K562 (cell line): ENCODE data around the gene AKIRIN1. TPM values are rescaled to one million over a fixed set of nuclear protein-coding genes. Genes with fewer than 3 reads are reported as not detected.

Experiments
- ATAC-seq: fragments of 200-7000 bp; cut with Tn5 transposase; 3 replicates; pipeline ENCODE4 v1.9.1; 2020; ENCODE audit warnings: moderate library complexity
- BruUV-seq: library from RNA; stranded (reverse); fragments of 400-500 nt; replicated peaks from 2 replicates; lab custom pipeline; 2021; lab: Mats Ljungman, UMichigan
- CTCF ChIA-PET: fragments of 300-600 bp; formaldehyde crosslinking; extraction: SDS; loops from one replicate; lab custom pipeline; 2021; ENCODE audit warnings: low intra/inter-chr PET ratio; lab: Yijun Ruan, JAX
- POLR2A ChIA-PET: fragments of 300-600, 350-650 bp; sonication (Branson Sonifier 250); formaldehyde crosslinking; extraction: SDS; loops from one replicate; lab custom pipeline; 2021; ENCODE audit warnings: antibody characterized with exemption, inconsistent platforms; lab: Yijun Ruan, JAX
- DNase-seq, 4 experiments: peaks; one replicate each; pipeline versions ENCODE4 v3.0.0 to v3.0.0-alpha.2; 2011 to 2018; ENCODE audit warnings: low spot score in 3 of 4, mixed read lengths in 3 of 4; ENCODE audit errors: extremely low read depth in 1 of 4
- FAIRE-seq: peaks from 2 replicates; lab custom pipeline; 2011; peaks lifted over from hg19 to GRCh38; lab: Jason Lieb, UNC
- H2AFZ ChIP-seq: 2 replicates; pipeline ENCODE4 v1.6.0; 2011; ENCODE audit warnings: low read depth, low read length, control low read depth, inconsistent platforms
- H3K27ac ChIP-seq: fragments of 200-600 bp; 3 replicates; pipeline ENCODE4 v1.8.0; 2011; ENCODE audit warnings: low read depth, mild to moderate bottlenecking, control low read depth, inconsistent platforms, low read length, moderate library complexity, mixed read lengths; ENCODE audit errors: extremely low read depth
- H3K27me3 ChIP-seq, 2 experiments: fragments of 300-600 bp in 1 of 2; 2 replicates in 1 of 2; 3 replicates in 1 of 2; pipeline versions ENCODE4 v1.6.0 to v1.8.0; 2011; ENCODE audit warnings: inconsistent platforms in 2 of 2, low read length in 2 of 2, mild to moderate bottlenecking in 1 of 2, mixed read lengths in 1 of 2, moderate library complexity in 1 of 2; ENCODE audit not compliant: control insufficient read depth in 2 of 2, insufficient read depth in 2 of 2
- H3K36me3 ChIP-seq: fragments of 300-600 bp; 3 replicates; pipeline ENCODE4 v1.8.0; 2011; ENCODE audit warnings: mild to moderate bottlenecking, low read length, inconsistent platforms; ENCODE audit not compliant: control insufficient read depth, insufficient read depth
- H3K4me1 ChIP-seq, 2 experiments: fragments of 200-600 bp in 1 of 2; replicated peaks in 1 of 2; 2 replicates in 1 of 2; 3 replicates in 1 of 2; pipeline versions ENCODE4 v1.5.1 to v1.8.0; 2011; ENCODE audit warnings: inconsistent platforms in 2 of 2, low read length in 2 of 2, mild to moderate bottlenecking in 1 of 2, mixed read lengths in 1 of 2, moderate library complexity in 1 of 2; ENCODE audit not compliant: control insufficient read depth in 2 of 2, insufficient read depth in 2 of 2
- H3K4me2 ChIP-seq: 2 replicates; pipeline ENCODE4 v1.6.1; 2011; ENCODE audit warnings: low read length, control low read depth, inconsistent platforms, mixed read lengths; ENCODE audit not compliant: insufficient read depth
- H3K4me3 ChIP-seq: fragments of 200-600 bp; sonication (generic), shearing (Covaris generic); 2 replicates; pipeline ENCODE4 v1.5.1; 2016; ENCODE audit warnings: control low read depth, inconsistent platforms
- H3K79me2 ChIP-seq: fragments of 200-600 bp; 3 replicates; pipeline ENCODE4 v1.8.0; 2011; ENCODE audit warnings: low read length, inconsistent platforms; ENCODE audit not compliant: control insufficient read depth, insufficient read depth
- H3K9ac ChIP-seq, 2 experiments: 2 replicates each; pipeline versions ENCODE4 v1.6.0 to v1.6.1; 2011; ENCODE audit warnings: low read depth in 2 of 2, low read length in 2 of 2, control low read depth in 1 of 2, inconsistent platforms in 1 of 2, mild to moderate bottlenecking in 1 of 2, mixed read lengths in 1 of 2; ENCODE audit not compliant: insufficient read depth in 1 of 2
- H3K9me1 ChIP-seq: one replicate; pipeline ENCODE4 v1.6.0; 2011; ENCODE audit warnings: inconsistent platforms, mild to moderate bottlenecking, low read length, moderate library complexity; ENCODE audit not compliant: control insufficient read depth, insufficient read depth
- H3K9me3 ChIP-seq: replicated peaks from 2 replicates; pipeline ENCODE4 v1.5.1; 2011; ENCODE audit warnings: low read depth, low read length, inconsistent platforms; ENCODE audit not compliant: control insufficient read depth, insufficient read depth
- H4K20me1 ChIP-seq: replicated peaks from 2 replicates; pipeline ENCODE4 v1.6.1; 2011; ENCODE audit warnings: low read length, inconsistent platforms, mixed read lengths; ENCODE audit not compliant: control insufficient read depth, insufficient read depth
- ATF7 ChIP-seq: fragments of 450-650 bp; IDR thresholded peaks from 2 replicates; pipeline ENCODE4 v1.7.1; 2014; ENCODE audit warnings: mild to moderate bottlenecking, moderate library complexity
- FOXK2 ChIP-seq, 2 experiments: fragments of 450-650 bp; IDR thresholded peaks in 1 of 2; conservative IDR thresholded peaks in 1 of 2; 2 replicates each; pipeline ENCODE4 v1.6.1; 2016; ENCODE audit warnings: low read depth in 2 of 2, mild to moderate bottlenecking in 1 of 2
- KLF6 ChIP-seq: fragments of 250-450 bp; sonication (Bioruptor Pico); IDR thresholded peaks from 2 replicates; pipeline ENCODE4 v1.4.0; 2020; ENCODE audit warnings: mild to moderate bottlenecking, moderate library complexity, borderline replicate concordance
- SIRT6 ChIP-seq: IDR thresholded peaks from one replicate; pipeline ENCODE4 v1.6.1; 2012; ENCODE audit warnings: low read depth, mild to moderate bottlenecking, control low read depth, inconsistent platforms, low read length, moderate library complexity
- TEAD1 ChIP-seq, 2 experiments: fragments of 450-650 bp in 1 of 2; sonication (generic) in 1 of 2; formaldehyde crosslinking; IDR thresholded peaks; 2 replicates each; pipeline versions ENCODE4 v1.4.0 to v1.8.0; 2020 to 2022; ENCODE audit warnings: mild to moderate bottlenecking in 2 of 2, missing genetic modification reagents in 1 of 2
- ZBTB8A ChIP-seq: fragments of 450-650 bp; IDR thresholded peaks from 2 replicates; pipeline ENCODE4 v1.6.1; 2018; ENCODE audit warnings: mild to moderate bottlenecking, moderate library complexity; ENCODE audit not compliant: partially characterized antibody
- WGBS: fragments of 100-300 bp; shearing (Covaris generic); methylation state at CpG from one replicate; pipeline ENCODE4 v1.1.6; 2016; ENCODE audit warnings: low coverage, mixed read lengths; ENCODE audit not compliant: insufficient coverage; ENCODE audit errors: missing lambda C conversion rate; 5-methylcytosine and 5-hydroxymethylcytosine counted together
- in situ Hi-C: fragments of 300-500 bp; cut with MboI; formaldehyde crosslinking; loops from 4 replicates; pipeline ENCODE4 v1.15.0; 2018; ENCODE audit warnings: inconsistent platforms, mixed read lengths
- intact Hi-C: fragments of 100-400 bp; cut with micrococcal nuclease; formaldehyde crosslinking; loops from 2 replicates; pipeline ENCODE4 v1.14.2; 2022
- polyA plus RNA-seq, 8 experiments: library from polyadenylated mRNA; depleted of rRNA in 4 of 8; stranded (reverse) in 5 of 8; unstranded in 3 of 8; fragments of >200 nt; fragmentation: Nextera tagmentation in 2 of 8; fragmentation: Illumina TruSeq in 1 of 8; extraction: Ambion mirVana in 2 of 8; extraction: Trizol in 1 of 8; gene quantifications; 2 replicates each; pipeline versions ENCODE4 v1.2.1 to v1.2.3, GENCODE V29; 2011 to 2014; ENCODE audit warnings: inconsistent platforms in 1 of 8, missing spikeins in 1 of 8
- total RNA-seq, 7 experiments: library from RNA; depleted of rRNA in 6 of 7; stranded (reverse); fragments of >200 nt in 6 of 7; fragmentation: Illumina TruSeq in 2 of 7; extraction: Trizol in 2 of 7; gene quantifications; 2 replicates each; pipeline versions ENCODE4 v1.2.1 to v1.2.3, GENCODE V29; 2011 to 2021; ENCODE audit warnings: low replicate concordance in 1 of 7
- TF ChIP-seq, protein P1 (sequence below): fragments of 250-450 bp; sonication (Bioruptor Pico); IDR thresholded peaks from 2 replicates; pipeline ENCODE4 v1.4.0; 2020
- TF ChIP-seq, protein P2 (sequence below): IDR thresholded peaks from 2 replicates; pipeline ENCODE4 v1.6.1; 2016; ENCODE audit warnings: missing genetic modification characterization, missing compliant biosample characterization

Gene AKIRIN1
- total and polyA plus RNA-seq, 9 of the 15 experiments (the other 6 are each of a cell fraction or from before 2014, with no cell fraction given), result 11.5 to 139 (median 83.4) TPM

DNA sequence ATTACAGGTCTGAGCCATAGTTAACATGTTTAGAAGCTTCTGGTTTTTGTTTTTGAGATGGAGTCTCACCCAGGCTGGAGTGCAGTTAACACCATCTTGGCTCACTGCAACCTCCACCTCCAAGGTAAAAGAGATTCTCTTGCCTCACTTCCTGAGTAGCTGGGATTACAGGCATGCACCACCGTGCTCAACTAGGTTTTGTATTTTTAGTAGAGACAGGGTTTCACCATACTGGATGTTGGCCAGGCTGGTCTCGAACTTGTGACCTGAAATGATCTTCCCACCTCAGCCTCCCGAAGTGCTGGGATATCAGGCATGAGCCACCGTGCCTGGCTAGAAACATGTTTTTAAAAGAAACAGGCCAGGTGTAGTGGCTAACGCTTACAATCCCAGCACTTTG lies 45.6 kb downstream of the AKIRIN1 start:
- H3K9me1 ChIP-seq, result no peaks in the 10 kb centered on the region
- no peak overlapping the region for H3K9ac ChIP-seq
- no peak for FAIRE-seq
- intact Hi-C loops (no loop called here), in situ Hi-C loops (no loop called here)
- H3K9me3 ChIP-seq, result no peaks in the 10 kb centered on the region
- peaks cover 50% of the 10 kb centered on the region for H3K36me3 ChIP-seq
- H3K4me3 ChIP-seq, result no peak overlapping the region
- ChIA-PET CTCF (no interaction called here), POLR2A (interaction anchor here (0.6 to 3.8 kb wide), 3 partner anchors 10 to 176 kb away, joined by 4 to 25 read pairs (median 5); partner anchors contain the start of gene NDUFS5)
- H3K27ac ChIP-seq, result no peak overlapping the region
- no peak overlapping the region for H2AFZ ChIP-seq
- WGBS, result 90% methylated on average over 5 of the region's 5 CpGs
- BruUV-seq, result no TSS peak
- H3K27me3 ChIP-seq, result no peaks in the 10 kb centered on the region
- no peak overlapping the region for H3K4me2 ChIP-seq
- DNase-seq, result no peak
- no peak for ATAC-seq
- peaks cover 9% of the 10 kb centered on the region; the same call in 2 of the 3 replicates for H3K79me2 ChIP-seq
- H3K4me1 ChIP-seq, result no peaks in the 10 kb centered on the region
- no peaks in the 10 kb centered on the region for H4K20me1 ChIP-seq
- no peak for TF ChIP-seq TEAD1 (CRISPR knock-in tag; IDR thresholded peaks at IDR 0.05)
- TF ChIP-seq KLF6 (CRISPR knock-in tag), result no peak
- no peak for TF ChIP-seq ATF7
- no peak for TF ChIP-seq SIRT6
- TF ChIP-seq, protein P1, sequence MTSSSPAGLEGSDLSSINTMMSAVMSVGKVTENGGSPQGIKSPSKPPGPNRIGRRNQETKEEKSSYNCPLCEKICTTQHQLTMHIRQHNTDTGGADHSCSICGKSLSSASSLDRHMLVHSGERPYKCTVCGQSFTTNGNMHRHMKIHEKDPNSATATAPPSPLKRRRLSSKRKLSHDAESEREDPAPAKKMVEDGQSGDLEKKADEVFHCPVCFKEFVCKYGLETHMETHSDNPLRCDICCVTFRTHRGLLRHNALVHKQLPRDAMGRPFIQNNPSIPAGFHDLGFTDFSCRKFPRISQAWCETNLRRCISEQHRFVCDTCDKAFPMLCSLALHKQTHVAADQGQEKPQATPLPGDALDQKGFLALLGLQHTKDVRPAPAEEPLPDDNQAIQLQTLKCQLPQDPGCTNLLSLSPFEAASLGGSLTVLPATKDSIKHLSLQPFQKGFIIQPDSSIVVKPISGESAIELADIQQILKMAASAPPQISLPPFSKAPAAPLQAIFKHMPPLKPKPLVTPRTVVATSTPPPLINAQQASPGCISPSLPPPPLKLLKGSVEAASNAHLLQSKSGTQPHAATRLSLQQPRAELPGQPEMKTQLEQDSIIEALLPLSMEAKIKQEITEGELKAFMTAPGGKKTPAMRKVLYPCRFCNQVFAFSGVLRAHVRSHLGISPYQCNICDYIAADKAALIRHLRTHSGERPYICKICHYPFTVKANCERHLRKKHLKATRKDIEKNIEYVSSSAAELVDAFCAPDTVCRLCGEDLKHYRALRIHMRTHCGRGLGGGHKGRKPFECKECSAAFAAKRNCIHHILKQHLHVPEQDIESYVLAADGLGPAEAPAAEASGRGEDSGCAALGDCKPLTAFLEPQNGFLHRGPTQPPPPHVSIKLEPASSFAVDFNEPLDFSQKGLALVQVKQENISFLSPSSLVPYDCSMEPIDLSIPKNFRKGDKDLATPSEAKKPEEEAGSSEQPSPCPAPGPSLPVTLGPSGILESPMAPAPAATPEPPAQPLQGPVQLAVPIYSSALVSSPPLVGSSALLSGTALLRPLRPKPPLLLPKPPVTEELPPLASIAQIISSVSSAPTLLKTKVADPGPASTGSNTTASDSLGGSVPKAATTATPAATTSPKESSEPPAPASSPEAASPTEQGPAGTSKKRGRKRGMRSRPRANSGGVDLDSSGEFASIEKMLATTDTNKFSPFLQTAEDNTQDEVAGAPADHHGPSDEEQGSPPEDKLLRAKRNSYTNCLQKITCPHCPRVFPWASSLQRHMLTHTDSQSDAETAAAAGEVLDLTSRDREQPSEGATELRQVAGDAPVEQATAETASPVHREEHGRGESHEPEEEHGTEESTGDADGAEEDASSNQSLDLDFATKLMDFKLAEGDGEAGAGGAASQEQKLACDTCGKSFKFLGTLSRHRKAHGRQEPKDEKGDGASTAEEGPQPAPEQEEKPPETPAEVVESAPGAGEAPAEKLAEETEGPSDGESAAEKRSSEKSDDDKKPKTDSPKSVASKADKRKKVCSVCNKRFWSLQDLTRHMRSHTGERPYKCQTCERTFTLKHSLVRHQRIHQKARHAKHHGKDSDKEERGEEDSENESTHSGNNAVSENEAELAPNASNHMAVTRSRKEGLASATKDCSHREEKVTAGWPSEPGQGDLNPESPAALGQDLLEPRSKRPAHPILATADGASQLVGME, result no peak
- no peak for TF ChIP-seq ZBTB8A
- no peak for TF ChIP-seq FOXK2 (conservative IDR thresholded peaks at IDR 0.05 in 1 of 2, IDR thresholded peaks at IDR 0.05 in 1 of 2; ENCODE audit: low read depth in 2 of 2)
- TF ChIP-seq, protein P2, sequence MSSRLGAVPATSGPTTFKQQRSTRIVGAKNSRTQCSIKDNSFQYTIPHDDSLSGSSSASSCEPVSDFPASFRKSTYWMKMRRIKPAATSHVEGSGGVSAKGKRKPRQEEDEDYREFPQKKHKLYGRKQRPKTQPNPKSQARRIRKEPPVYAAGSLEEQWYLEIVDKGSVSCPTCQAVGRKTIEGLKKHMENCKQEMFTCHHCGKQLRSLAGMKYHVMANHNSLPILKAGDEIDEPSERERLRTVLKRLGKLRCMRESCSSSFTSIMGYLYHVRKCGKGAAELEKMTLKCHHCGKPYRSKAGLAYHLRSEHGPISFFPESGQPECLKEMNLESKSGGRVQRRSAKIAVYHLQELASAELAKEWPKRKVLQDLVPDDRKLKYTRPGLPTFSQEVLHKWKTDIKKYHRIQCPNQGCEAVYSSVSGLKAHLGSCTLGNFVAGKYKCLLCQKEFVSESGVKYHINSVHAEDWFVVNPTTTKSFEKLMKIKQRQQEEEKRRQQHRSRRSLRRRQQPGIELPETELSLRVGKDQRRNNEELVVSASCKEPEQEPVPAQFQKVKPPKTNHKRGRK (tag), result no peak
